HG03066 (cell line): ENCODE measurements around the gene CIRBP.

Experiments
- ATAC-seq: cut with Tn5 transposase; IDR thresholded peaks from one replicate; pipeline ENCODE4 v1.9.1; 2021; ENCODE audit warnings: low read depth; ENCODE audit not compliant: unreplicated experiment

CIRBP gene

DNA sequence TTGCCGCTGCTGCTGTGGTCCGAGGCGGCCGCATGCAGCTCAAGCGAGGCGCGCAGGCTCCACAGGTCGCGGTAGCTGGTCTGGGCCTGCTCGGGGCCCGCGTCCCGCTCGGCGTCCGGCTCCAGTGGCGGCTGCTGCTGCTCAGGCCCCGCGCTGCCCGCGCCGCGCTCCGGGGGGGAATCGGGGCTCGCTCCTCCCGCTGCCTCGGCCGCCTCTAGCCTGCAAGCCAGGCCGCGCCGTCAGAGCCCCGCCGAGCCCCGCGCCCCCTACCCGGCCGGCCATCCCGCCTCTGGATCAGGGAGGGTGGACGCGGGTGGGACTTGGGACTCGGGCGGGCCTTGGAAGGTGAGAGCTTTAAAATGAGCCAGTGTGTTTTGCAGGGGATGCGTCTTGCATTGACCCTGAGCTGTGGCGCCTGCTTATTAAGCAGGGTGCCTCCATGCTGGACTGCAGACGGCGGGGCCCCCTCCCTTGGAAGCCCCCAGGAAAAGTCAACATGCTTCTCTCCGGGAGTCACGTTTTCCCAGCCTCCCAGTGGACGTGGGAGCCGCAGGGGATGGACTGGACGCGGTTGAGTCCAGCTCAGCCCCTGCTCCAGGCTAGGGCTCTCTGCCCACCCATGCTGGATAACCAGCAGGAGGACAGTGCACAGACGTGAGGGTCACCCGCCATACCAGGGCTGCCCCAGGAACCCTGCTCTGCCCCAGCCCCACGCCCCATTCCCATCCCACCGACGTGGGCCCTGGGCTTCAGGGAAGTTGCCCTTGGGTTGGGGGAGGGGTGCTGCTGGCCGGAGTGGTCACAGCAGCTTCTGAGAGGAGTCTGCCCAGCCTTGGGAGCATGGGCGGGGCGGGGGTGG, 39.0 kb upstream of the CIRBP start:
- ATAC-seq = no peak

DNA sequence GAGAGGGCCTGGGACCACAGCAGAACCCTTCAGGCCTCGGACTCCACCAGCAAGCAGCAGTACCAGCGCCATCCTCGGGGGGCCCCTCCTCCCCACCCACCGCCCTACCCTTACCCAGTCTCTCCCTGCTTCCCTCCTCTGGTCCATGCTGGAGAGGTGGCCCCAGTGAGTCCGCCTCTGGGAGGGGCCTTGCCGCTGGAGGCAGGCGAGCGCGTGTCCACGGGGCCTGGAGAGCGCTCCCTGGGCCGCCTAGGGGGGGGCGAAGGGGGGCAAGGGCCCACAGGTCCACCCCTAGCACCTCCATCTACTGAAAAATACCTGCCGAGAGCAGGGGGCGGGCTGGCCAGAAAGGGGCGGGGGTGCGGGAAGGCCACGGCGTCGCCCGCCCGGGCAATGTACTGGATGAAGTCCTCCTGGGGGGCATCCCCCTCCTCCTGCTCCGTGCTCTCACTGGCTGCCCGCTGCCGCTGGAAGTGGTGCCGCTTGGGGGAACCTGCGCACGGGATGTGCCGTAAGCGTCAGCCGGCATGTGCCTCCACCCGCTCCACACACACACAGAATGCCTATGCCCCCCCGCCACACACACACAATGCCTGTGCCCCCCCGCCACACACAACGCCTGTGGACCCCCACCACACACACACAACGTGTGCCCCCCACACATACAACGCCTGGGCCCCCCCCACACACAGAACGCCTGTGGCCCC, 38.2 kb upstream of the CIRBP start:
- no peak for ATAC-seq

DNA sequence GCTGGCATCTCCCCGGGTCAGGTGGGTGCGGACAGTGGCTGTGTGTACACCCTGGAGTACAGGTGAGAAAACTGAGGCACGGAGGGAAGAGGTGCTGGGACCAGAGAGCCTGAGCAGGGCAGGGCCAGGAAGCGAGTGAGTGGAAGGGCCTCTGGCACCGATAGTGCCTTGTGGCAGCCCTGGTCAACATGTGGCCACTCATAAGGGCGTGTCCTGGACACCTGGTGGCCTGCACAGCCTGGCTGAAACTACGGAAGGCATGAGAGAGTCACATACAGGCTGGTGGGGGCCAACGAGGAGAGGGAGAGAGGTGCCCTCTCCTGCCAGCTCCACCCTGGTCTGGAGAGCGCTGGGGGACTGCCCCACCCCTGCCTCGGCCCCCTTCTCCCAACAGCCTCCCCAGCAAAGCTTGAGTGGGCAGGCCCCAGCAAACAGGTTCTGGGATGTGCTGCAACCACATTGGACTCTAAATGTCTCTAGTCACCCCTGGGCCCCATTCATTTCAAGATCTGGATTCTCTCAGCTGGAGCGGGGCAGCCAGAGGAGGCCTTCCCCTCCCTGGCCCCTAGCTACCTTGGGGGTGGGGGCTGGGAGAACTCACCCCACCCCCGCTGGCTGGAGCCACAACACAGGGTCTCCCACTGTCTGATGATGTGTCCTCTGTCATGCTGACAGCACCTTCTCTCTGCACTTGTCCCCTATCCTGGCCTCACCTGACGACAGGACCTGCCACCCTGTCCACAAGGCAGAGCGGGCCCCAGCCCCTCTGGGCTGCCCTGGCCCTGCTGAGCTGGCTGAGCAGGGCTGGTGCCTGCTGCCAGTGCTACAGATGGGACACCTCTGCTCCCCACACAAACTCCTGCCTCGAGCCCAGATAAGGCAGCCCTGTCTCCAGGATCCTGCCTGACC, 37.1 kb upstream of the CIRBP start:
- ATAC-seq = no peak

DNA sequence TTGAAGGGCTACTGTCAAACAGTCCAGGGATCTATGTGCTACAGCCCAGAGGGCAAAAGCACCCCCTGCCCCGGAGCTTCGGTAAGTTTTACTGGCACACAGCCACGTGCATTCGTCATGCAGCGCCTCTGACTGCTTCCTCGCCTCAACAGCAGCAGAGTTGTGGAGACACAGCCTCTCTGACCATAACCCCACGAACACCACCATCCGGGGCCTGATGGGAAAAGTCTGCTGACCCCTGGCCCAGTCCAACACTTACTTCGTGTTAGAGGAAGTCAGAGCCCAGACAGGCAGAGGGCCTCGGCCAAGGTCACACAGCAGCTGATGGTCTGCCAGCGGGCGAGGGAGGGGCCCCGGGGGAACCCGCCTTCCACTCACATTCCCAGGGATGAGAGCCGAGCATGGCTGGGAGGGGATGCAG, 36.5 kb upstream of the CIRBP start:
- ATAC-seq = no peak

DNA sequence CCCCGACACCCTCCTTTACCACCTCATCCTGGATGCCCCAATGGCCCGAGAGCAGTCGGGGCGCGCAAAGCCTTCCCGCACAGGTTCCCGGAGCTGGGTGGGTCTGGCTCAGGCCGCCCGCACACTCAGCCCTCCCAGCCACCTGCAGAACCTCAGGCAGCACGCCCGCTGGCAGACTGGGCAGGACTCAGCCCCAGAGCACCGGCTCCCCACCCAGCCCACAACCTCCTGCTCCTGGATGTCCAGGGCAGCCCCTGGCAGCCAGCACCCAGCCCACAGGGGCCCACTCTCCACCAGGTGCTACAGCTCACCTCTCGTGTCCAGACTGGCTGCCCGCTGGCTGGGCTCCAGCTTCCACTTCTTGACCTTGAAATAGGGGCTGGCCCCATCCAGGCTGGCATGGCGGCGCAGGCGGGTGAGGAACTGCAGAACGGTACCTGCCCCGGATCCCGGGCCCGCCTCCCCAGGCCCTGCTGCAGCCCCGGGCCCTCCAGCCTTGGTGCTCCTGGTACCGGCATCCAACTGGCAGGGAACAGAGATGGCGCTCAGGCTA, 35.9 kb upstream of the CIRBP start:
- ATAC-seq = no peak

DNA sequence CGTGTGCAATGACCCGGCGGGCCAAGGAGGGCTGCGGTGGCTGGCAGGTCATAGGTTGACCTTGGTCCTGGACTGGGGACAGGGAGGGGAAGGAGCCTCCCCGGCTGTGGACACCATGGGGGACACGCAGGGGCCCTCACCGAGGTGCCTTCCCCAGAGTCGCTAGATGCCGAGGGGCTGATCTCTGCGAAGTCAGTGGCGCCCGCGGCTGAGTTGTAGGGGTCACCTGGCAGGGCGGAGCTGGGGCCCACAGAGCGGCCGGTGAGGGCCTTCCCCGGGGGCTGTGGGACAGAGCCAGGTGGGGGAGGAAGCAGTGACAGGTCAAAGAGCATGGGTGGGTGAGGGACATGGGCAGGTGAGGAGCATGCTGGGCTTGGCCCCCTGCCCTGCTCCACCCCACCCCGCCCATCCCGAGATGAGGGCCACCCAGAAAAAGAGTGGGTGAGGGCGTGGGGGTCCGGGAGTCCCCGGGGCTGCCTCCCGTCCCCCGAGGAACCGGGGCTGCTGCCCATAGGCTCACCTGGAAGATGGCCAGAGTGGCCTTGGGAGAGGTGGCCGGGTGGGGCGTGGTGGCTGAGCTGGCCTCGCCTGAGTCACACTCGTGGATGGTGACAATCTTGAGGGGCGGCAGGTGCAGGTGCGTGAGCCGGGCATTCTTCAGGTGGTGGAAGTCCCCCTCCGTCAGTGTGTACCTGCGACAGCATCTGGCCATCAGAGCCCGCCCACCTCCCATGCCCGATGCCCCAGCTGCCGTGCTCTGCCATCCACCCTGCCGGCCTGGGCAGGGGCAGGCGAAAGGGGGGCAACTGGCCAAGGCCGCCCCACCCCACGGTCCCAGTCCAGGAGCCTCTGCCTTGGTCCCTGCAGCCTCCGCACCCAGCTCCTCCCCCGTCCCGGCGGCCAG, 34.8 kb upstream of the CIRBP start:
- no peak for ATAC-seq

DNA sequence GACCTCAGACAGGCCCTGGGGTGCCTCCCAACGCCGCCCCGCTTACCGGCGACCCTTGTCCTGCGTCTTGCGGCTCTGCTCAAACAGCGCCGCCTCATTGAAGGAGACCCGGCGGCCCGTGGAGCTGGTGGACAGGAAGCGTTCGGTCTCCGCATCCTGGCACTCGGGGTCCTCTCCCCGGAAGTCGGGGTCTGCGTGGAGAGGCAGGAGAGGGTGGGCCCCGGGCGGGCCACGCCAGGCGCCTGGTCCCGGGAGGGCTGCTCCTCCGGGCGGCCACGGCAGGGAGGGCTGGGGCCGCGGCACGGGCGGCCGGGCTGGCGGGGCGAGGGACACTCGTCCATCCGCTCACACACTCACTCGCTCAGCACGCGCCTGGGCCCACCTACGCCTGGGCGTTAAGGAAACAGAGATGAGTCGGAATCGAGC, 34.2 kb upstream of the CIRBP start:
- ATAC-seq = no peak

DNA sequence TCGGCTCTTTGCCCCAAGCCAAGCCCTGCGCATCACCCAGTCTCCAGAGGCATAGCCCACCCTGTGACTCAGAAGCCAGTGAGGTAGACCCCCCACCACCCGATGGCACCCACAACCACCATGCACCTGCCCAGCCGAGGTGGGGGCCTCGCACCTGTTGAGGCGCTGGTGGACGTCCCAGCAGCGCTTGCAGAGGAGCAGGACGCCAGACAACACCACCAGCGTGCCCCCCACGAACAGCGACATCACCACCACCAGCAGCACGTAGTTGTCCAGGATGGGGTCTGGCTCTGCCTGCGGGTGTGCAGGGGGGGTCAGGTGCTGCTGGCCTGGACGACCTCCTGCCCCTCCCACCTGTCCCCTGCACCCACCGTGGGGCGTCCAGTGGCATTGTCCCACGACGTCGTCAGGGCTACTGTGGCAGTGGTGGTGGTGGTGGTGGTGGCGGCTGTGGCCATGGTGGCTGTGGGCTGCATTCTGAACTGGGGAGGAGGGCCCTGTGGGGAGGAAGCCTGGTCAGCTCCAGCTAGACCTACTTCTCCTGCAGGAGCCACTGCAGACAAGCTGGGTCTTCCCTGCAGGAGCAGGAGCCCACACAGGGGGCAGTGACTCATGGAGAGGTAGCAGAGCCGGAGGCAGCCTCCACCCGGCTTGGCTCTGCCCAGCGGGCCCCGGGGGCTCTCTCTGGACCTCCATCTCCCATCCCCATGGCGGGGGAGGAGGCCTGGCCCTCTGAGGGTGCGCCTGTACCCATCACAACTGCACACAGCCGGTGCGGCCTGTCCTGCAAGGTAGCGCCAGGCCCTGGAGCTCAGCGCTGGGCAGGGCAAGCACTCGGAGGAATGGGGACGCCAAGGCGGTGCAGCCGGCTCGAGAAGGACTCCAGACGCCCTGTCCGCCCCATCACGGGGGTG, 33.2 kb upstream of the CIRBP start:
- ATAC-seq = no peak

DNA sequence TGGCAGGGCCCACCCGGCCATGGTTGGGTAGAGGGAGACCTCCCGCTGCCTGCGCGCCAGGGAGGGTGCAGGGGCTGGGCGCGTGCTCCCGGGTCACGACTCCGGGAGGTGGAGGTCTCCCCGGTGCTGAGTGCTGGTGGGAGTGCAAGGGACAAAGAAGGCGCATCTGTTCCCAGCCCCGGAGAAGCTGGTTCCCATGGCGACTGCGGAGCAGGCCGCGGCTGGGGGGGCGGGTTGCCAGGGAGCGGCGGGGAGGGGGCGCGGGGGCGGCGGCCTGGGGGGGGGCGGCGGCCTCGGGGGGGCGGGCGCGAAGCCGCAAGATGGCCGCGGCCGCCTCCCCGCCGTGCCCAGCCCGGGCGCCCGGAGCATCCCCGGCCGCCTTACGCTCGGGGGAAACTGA, 32.6 kb upstream of the CIRBP start:
- no peak for ATAC-seq

DNA sequence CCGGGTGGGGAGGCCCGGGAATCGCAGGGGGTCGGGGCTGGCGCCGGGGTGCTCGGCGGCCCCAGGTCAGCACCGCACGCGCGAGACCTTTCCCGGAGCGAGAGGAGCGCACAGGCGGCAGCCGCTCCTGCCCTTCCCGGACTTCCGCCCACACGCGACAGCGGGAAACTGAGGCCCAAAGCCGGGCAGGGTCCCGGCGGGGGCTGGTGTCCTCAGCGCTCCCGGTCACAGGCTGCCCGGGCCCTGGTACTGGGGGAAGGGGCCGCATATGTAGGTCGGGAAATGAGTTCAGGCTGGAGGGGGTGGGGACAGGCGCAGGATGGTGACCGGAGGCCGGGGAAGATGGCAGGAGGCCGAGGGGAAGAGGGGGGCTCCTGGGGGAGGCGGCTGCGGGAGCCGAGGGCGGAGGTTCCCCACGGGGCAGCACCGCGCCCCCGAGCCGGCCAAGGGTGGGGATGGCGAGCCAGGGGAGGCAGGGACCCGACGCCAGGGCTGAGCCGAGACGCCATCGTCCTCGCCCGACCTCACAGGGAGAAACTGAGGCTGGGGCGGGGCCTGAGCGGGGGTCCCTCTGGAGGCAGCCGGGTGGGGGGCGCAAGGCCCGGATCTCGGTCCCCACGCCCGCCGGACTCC, 32.0 kb upstream of the CIRBP start:
- ATAC-seq = no peak

DNA sequence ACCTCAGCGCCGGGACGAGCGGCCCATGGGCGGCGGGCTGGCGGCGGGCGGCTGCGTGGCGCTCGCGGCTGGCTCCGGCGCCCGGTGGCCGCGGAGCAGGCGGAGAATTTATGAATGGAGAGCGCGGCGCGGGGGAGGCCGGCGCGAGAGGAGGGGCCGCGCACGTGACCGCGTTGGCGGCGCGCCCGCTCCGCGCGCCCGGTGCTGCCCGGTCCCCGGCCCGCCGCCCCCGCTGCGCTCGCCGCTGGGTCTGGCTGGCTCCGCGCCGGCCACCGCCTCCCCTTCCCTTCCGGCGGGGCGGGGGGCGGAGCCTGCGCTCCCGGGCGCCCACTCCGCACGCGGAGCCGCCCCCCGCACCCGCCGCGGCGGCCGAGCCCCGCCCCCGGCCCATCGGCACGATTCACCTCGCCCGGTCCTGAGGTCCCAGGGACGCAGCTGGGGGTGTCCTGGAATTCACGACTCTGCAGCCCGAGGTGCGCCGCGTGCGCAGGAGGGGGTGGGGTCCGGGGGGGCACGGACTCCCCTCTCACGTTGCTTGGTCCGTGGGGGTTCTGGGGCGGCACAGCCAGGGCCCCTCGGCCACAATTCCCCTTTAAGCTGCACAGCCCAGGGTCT, 31.3 kb upstream of the CIRBP start, which contains the start of gene CBARP:
Gene CBARP, minus strand, starts transcription at position 252 of the 615 bp plus-strand sequence. CDS start 1,905 bp downstream, outside the sequence.
- no peak for ATAC-seq

DNA sequence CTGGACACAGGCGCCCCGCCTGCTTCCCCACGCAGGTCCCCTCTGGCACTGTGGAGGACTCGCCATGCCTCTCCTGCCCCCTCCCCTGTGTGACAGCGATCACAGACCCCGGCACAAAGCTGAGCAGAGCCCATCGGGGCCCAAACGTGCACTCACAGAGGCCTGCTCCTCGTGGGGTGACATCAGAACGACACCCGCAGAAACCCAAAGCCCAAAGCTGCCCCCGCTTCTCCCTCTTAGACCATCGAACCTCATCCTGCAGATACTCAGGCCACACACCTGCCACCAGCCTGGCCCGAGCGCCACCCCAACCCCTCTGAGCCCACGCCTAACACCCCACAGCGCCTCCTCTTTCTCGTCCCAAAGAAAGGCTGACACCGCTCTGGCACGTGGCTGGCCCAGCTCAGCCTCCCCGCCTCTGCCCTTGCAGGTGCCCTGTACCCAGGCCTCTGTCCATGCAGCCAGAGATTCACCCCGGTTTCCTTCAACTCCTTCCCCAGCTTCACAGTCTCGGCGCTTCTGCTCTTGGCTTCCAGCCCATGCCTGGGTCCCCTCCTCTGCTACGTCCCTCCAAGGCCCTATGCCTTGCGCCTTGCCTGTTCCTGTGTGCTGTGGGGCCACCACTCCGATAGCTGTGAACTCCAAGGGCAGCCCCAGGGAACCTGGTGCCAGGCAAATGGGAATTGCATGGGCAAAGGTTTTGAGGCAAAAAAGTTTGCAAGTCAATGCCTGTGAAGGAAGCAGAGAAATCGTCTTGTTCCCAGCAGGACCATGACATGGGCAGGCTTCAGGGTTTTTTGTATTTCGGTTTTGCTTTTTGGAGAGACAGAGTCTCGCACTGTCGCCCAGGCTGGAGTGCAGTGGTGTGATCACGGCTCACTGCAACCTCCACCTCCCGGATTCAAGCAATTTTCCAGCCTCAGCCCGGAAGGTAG, 30.5 kb upstream of the CIRBP start:
- ATAC-seq = no peak

DNA sequence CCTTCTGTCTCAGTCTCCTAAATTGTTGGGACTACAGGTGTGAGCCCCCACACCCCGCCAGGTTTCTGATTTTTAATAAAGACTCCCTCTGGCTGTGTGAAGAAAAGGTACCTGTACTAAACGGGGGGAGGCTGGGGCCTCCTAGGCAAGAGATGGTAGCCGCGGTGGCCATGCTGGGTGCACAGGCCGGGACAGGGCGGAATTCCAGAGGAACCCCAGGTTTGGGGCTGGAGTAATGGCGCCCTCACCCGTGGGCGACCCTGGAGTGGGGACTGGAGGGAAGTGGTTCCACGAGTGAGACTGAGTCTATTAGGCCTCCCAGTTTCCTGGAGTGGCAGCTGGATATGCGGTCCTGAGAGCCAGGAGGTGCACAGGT, 29.7 kb upstream of the CIRBP start:
- ATAC-seq = no peak

DNA sequence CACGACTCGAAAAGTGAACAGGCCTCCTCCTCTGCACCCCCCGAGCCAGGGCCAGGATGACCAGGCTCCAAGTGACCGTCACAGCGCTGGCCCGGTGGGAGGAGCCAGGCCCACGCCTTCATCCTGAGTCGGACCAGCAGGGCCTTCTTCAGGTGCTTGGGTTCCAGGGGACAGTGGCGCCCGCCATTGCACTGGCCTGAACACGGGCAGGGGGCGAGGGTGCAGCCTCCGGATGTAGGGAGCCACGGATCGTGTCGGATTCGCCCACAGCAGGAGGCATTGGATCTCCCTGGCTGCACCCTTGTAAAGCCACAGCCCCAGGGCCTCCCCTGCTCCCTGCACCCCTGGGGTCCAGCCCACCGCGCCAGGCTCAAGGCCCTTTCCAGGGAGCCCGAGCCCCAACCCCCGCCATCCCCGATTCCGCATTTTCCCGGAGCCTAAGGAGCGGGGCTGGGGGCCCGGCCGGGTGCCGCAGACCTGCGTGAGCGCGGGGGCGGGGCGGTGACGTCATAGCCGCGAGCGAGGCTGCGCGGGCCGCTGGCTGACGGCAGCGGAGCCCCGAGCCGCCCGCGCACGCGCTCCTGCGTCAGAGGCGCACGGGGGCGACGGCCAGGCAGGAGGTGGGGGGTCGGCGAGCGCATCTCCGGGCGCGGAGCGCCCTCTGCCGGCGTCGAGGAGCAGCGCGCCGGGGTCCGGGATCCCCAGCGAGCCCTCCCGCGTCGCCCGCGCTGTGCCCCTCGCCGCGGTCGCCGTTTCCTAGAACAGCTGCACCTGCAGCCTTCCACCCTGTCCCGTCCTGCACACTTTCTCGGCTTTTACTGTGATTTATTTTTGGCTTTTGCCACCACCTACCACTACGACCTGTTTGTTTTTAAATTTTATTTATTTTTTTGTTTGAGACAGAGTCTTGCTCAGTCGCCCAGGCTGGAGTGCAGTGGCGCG, 29.1 kb upstream of the CIRBP start:
- no peak for ATAC-seq

DNA sequence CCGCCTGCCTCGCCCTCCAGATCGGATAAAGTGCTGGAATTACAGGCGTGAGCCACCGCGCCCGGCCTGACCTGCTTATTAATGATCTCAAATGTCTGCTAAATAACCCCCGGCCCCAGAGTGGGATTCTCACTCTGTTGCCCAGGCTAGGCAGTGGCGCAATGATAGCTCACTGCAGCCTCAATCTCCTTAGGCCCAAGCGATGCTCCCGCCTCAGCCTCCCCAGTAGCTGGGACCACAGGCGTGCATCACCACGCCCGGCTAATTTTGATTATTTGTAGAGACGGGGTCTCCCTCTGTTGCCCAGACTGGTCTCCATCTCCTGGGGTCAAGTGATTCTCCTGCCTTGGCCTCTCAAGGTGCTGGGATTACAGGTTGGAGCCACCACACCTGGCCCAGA, 28.2 kb upstream of the CIRBP start:
- no peak for ATAC-seq
